Glomerular visceral epithelial cell (primary cell): ENCODE results near the gene SAMD4B.
"Not testable (repeated sequence)": the region's sequence is repeated elsewhere in the genome, so short reads cannot be mapped to it uniquely, and the experiment has no call there.

Experiments used
- DNase-seq: peaks from one replicate; pipeline ENCODE4 v3.0.0-alpha.2; 2016; ENCODE audit errors: extremely low spot score

Gene SAMD4B

DNA sequence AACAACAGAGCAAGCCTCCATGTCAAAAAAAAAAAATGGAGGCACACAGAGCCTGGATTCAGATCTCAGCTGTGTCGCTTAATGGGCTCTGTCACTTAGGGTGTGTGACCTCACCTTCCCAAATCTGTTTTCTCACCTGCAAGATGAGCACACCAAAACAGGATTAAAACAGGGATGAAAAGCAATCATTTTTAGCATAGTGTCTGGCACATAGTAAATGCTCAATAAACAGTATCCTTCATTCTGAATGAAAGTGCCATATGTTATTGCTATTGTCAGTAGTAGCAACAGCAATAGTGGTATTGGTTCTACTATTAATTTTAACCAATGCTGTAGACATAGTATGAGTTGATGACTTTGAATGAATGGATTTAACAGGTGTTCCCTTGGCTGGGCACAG lies 23.3 kb downstream of the SAMD4B start:
- no peak for DNase-seq

DNA sequence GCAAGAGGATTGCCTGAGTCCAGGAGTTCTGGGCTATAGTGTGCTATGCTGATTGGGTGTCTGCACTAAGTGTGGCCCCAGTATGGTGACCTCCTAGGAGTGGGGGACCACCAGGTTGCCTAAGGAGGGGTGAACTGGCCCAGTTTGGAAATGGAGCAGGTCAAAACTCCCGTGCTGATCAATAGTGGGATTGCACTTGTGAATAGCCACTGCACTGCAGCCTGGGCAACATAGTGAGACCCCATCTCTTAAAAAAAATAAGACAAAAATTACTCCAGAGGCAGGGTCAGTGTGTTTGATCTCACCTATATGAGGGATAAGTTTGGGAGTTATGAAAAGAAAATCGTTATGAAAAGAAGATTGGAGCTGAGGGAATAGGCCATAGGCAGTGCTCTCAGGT lies 27.0 kb downstream of the SAMD4B start:
- DNase-seq: no peak

DNA sequence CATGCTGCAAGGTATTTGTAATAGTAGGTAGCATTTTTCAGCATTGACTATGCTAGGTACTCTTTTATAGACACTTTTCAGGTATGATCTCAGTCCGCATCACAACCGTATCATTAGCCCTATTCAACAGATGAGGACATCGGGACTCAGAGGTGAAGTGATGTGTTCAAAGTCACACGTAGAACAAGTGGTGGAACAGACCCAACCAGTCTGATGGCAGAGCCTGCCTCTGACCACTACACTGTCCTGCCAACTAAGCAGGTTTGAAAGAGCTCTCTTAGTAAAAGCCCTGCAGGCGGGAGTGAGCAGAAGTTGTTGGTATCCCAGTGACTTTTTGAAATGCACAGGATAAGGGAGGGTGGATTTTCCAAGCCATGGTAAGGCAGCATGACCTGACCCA lies 28.5 kb downstream of the SAMD4B start:
- no peak for DNase-seq

DNA sequence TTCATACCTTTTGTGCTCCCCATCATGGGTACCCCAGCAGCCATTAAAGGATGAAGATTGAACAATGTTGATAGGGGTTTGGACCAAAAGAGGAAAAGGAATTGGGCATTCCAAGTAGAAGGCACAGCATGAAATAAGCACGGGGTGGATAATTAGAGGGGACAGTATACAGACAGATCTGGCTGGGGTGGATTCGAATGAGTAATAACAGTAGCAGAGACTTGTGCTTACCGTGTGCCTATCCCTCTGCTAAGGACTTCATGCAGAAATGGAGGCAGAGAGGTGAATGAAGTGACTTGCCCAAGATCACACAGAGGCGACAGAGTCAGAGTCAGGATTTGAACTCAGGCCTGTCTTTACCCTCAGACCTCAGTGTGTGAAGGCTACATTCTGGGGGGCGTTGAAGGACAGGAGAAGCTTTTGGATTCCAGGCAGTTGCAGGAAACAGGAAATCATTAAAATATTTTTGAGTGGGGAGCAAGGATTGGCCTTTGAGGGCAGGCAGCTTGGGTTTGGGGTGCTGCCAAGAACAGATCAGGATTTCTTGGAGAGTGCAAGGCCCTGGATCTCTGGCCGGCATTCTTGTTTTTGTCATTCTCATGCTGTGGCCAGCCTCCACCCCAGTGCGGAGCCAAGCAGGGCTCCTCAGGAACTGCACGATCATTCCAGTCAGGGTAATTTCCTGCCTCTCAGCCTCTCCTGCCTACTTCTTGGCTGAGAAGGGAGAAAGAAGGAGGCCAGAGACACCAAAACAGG lies 30.0 kb downstream of the SAMD4B start:
- no peak for DNase-seq

DNA sequence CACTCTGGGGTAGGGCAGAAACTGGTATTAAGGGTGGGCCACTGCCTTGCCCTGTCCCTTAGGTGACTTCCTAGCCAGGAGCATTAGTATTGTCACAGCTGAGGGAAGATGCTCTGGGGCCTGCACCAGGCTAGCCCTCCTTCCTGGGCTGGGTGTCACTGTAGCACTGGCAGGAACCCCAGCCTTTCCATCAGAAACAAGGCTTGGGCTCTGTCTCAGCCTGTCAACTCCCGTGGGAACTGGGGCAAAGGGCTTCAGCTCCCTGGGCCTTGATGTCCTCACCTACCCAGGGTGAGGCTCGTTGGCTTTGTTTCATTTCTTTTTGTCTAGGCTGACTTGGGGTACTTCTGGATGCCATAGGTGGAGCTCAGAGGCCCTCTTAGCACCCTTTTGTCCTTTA lies 30.7 kb downstream of the SAMD4B start:
- DNase-seq: no peak

DNA sequence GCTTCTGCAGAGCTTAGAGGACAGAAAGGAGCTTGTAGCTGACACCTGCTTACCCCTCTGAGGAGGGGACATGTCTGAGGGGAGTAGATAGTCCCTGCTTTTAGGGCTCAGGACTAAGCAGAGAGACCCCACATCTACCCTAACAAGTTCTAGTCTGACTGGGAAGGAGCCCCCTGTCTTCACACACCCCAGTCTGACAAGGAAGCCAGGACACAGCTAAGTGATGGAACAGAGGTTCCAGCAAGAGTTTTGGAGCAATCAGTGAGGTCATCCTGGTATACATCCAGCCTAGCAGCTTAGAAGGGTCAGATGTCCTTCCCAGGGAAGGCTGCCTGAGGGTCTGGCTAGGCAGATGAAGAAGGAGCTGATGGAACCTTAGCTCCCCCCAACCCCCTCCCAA lies 33.7 kb downstream of the SAMD4B start:
- no peak for DNase-seq

DNA sequence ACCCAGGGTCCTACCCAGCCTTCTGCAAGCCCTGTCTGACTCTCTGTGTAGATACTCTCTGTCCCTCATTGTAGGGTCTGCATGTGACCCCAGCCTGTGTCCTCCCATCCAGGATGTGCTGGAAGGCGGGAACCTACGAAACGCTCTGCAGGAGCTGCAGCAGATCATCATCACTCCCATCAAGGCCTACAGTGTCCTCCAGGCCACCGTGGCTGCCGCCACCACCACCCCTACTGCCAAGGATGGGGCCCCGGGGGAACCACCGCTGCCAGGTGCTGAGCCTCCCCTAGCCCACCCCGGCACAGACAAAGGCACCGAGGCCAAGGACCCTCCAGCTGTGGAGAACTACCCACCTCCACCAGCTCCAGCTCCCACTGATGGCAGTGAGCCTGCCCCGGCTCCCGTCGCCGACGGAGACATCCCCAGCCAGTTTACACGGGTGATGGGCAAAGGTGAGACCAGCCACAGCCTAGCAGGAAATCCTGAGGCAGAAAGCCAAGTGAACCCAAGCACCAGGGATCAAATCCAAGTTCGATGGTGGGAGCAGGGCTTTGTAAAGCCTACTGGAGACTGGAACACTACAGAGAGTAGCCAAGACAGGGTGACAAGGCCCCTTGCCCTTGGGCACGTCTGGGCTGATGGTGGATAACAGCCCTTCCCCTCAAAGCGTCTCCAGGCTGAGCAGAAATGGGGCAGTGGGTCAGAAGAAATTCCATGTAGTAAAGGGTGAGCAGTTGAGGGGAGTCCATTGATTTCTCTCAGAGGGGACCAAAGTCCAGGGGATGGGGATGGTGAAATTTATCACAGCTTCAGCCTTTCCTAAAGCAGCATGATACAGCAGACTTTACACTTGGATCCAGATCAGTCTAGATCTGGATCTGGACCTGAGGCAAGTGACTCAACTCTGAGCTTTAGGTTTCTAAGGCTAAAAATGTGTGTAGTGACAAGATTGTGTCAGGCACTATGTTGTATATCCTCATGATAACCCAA lies 35.4 kb downstream of the SAMD4B start:
- DNase-seq: no peak

DNA sequence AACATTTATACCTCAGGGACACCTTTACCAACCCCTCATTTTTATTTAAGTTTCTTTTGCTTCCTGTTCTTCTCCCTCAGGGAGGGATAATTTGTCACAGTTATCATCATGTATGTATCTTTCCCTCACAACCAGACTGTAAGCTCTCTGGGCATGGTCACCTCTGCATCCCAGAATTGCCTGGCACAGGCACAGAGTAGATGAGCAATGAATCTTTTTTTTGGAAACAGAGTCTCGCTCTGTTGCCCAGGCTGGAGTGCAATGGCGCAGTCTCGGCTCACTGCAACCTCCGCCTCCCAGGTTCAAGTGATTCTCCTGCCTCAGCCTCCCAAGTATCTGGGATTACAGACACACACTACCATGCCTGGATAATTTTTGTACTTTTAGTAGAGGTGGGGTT lies 37.1 kb downstream of the SAMD4B start:
- not testable (repeated sequence) for DNase-seq

DNA sequence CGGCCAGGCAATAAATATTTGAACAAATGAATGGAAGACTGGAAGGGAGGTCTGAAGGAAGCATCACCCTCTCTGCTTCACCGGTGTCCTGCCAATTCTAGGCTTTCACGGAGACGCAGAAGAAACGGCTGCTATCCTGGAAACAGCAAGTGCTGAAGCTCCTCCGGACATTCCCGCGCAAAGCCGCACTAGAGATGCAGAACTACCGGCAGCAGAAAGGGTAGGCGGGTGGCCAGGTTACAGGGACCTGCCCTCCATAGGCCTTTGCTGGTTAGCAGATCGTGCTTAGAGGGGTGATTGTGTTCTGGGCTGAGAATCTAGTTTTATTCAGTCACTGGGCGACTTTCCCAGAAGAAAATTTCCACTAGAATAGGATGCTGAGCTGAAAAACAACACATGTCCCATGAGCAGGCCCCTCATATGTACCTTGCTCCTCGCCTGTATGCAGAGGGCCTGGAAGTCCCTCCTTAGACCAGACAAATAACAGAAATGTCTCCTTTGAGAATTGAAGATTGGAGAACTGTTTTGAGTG lies 37.7 kb downstream of the SAMD4B start:
- no peak for DNase-seq

DNA sequence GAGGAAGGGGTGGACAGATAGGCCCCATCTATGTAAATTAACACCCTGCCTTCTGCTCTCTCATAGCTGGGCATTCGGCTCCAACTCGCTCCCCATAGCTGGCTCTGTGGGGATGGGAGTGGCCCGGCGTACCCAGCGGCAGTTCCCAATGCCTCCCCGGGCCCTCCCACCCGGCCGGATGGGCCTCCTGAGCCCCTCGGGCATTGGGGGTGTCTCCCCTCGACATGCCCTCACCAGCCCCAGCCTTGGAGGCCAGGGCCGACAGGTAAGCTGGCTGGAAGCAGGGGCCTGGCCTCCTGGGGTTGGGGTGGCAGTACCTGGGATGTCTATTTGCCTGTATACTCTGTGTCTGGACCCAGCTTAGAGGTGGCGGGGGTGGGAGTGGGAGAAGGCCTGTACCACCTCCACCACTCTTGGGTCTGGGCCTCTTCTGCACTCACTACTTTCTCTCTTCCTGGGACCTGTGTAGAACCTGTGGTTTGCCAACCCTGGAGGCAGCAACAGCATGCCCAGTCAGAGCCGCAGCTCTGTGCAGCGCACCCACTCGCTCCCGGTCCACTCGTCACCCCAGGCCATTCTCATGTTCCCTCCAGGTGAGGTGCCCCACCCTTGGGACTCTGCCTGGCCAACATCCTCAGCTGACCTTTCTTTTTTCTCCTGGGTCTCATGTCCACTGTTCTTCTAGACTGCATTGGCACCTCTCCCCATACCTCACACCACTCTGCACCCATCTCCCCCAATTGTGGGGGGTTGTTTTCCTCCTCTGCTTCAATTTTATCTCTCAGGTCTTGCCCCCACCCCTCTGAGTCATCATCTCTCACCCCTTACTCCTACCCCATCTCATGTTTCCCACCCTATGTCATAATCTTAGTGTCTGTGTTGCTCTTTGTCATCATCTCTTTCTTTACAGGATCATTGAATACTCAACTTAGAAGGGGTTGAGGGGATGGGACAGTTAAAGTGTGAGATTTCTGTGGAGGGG lies 38.6 kb downstream of the SAMD4B start:
- DNase-seq: no peak

DNA sequence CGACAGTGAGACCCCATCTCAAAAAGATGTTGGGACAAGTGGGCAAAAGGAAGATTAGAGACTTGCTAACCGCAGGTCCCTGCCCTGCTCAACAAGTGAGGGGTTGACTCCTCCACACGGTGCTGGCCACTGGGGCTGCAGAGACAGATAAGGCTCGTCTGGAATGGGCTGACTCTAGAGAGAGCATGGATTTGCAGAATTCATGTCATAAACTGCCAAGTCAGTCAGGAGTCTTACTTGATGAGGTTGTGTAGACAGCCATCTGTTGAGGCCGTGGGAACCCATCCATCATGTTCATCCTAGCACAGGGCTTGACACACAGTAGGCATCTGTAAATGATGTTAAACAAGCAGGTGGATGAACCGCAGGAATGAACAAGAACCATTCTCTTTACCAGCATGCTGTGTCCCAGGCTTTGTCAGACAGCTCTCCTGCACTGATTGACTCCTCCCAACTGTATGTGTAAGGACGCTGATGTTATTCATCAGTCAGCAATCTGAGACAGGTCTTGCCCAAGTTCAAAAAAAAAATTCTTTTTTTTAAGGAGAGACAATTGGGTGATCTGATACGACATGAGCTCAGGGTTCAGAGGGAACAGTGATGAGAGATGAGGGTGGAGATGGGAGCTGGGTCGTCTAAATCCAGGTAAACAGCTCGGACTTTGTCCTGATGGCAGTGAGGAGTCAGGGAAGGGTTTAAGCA lies 39.8 kb downstream of the SAMD4B start:
- DNase-seq: no peak

DNA sequence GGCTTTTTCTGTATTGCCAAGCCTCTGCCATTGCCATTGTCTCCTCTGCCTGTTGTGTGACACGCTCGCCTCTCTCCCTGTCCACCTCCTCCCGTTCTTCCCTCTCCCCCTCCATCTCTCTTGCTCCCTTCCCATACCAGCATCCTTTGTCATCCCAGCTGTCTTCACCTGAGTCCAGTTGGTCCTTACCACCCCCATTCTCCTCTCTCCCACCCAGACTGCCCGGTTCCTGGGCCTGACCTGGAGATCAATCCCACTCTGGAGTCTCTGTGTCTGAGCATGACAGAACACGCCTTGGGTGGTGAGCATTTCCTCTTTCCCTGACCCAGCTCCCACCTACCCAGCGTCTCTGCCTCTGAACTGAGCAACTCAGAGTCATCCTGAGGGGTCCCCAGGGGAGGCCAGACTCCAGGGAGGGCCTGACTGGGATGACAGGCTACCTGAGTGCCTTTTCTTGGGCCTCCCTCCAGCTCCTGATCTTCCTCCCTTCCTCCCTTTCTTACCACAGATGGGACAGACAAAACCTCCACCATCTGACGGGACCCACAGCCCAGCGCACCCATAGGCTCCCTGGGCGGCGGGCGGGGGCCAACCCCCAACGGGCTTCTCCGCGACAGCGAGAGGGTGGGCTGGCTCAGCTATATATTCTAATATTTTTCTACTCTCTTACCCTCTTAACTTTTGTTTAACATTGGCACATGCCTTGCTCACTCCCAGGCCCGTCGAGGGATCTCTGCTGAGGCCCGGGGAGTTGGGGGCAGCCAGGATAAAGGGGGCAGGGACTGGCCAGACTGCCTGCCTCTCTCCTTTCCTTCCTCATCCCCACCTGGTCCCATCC lies 41.0 kb downstream of the SAMD4B start:
- DNase-seq: no peak

DNA sequence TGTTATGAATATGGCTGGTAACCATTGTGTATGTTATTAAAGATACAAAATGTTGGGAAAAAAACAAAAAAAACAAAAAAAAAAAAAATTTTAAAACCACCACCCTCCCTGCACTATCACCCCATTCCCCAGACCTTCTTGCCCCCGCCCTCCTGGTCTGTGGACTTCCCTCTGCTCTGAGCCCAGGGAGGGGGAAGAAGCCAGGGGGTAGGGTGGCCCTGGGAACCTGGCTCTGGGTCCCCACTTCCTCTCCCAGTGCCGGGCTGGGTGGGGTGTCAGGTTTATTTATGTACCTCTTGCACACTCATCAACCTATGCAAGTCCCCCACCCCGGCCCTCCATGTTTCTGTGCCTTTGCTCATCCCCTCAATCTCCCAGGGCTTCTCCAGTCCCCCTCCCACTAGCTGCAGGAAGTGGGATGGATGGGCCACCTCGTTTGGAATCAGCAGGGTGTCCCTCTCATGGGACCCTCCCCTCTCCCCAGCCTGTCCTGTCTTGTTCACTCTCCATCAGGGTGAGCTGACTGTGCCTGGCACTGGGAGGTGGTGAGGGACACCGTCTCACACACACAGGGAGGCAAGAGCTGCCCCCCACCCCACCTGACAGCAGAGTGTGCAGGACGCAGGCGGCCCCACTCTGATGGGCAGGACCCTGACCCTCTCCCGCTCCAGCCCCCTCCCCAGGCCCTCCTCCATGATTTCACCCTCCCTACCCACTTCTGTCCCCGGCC lies 42.8 kb downstream of the SAMD4B start:
- no peak for DNase-seq

DNA sequence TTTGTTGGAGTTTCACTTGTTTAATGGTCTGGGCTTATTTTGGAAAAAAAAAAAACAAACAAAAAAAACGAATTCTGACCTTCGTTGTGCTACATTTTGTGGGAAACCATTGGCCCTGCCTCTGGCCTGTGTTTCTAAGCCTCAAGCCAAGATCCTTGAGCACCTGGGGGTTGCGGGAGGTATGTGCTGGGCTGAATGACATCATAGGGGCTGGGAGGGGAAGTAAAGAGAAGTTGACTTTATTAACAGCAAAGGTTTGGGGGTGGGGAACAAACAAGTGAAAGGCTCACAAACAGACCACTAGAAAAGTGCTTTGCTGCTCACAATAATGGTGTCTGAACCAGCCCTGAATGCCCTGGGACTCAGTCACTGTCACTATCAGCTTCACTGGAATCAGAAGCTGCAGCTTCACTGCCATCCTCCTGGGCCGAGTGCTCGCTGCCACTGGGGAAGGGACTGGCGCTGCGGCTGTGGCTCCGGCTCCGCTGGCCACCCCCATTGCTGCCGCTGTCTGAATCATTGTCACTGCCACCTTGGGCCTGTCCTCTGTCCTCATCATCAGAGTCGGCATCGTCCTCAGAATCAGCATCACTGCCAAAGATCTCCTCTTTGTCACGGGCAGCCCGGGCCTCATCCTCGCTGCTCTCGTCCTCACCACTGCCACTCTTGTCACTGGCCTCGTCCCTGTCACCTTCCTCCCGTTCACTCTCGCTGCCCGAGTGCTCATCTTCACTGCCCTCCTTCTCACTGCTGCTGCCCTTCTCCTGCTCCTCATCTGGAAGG lies 43.6 kb downstream of the SAMD4B start:
- DNase-seq: no peak

DNA sequence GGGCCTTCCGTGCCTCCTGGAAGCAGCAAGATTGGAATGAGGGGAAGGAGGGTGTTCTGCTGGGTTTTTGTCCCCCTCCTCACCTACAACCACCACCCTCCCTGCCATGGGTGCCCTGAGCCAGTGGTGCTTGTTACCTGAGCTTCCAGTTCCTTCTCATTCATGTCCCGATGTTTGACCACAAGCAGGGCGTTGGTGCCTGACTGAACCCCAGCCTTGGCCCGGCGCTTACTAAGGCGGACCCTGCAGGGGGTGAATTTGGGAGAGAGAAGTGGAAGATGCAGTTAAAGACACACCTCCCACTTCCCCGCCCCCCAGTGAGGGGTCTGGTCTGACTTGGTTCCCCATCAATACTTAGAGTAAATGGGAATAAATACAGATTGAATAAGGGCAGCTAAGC lies 44.3 kb downstream of the SAMD4B start:
- no peak for DNase-seq

DNA sequence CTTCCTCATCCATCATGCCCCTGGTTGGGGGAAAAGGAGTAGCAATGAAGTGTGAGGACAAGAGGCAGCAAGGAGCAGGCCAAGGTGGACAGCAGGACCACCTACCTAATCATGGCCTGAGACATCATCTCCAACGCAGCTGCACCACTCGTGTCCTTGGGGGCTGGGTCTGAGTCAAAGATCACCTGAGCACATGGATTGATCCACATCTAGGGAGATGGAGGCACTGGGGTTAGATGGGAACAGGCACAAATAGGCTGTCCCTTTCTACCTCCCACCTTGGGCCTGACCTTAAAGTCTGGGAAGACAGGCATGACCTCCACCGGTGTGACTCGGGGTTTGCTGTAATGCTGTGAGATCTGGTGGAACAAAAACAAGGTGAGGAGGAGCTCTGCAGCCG lies 46.4 kb downstream of the SAMD4B start:
- DNase-seq: no peak

DNA sequence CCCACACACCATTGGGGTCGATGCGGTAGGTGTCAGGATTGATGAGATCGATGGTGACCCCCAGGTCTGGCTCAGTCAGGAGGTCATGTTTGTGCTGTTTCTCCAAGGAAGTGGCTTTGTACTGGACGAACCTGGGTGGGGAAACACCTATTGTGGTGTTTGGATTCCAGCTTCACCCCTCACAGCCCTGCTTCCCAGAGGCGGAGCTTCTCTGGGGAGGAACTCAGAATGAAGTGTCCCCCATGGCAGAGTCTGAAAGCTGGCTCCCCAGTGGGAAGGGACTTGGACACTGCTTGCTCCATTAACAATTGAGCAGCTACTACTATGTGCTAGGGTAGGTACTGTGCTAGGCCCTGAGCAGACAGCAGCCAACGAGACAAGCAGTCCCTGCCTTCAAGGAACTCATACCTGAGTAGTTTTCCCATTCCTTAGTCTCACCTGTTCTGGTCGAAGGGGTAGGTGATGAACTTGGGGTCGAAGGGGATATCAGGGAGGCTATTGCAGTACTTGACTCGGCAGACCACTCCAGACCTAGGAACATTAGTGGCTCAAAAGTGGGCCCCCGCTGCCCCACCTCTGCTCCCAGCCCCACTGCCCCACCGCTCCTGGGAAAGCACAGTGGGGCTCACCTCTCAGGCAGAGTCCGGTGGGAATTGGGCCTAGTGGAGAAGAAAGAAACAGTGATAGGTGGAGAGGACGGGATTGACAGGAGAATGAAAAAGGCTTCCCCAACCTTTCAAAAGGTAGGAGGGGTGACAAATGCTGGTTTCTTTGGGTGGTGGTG lies 47.6 kb downstream of the SAMD4B start:
- no peak for DNase-seq

DNA sequence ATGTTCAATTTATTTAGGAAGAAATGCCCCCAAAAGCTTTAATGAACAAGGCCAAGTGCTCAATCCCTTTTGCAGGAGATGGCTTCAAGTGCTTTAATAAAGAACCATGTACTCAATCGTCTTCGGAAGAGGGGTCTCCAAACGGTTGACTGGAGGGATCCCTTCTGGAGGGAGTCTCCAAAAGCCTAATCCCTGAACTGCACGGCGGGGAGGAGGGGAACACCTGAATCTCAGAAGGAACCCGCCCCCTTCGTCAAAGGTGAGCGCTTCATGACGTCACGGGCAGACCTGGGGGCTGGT lies 48.2 kb downstream of the SAMD4B start:
- no peak for DNase-seq
